D721Med (cell line): ENCODE measurements around the gene SIX3.

Experiments
- DNase-seq: peaks from one replicate; pipeline ENCODE4 v3.0.0; 2011; ENCODE audit warnings: low spot score; ENCODE audit not compliant: insufficient read length
- FAIRE-seq: peaks from 2 replicates; lab custom pipeline; 2011; peaks lifted over from hg19 to GRCh38; lab: Jason Lieb, UNC
- CTCF ChIP-seq: IDR thresholded peaks from 2 replicates; pipeline ENCODE4 v1.5.1; 2012; ENCODE audit warnings: mild to moderate bottlenecking, control low read depth; ENCODE audit not compliant: insufficient read depth; ENCODE audit errors: missing control alignments

The SIX3 gene

DNA sequence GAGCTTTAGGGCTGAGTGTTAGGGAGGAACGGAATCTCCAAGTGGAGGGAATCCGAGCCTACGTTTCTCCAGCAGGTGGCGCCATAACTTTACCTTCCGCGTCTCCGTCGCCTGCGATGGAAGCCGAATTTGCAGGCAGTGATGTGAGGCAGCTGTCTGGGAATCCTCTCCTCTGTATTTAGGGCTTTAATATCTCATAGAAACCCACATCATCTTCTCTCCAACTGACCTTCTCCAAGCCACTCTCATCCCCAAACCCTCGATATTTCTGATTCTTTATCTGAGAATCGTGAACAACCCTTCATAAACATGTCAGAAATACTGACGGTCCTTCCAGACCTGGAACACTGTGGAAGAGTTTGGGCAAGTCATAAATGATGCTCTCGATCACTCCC lies 40.2 kb downstream of the SIX3 start:
- DNase-seq (peak; percentile 54), FAIRE-seq (peak; percentile 76)
- TF ChIP-seq CTCF = peak; percentile 90

DNA sequence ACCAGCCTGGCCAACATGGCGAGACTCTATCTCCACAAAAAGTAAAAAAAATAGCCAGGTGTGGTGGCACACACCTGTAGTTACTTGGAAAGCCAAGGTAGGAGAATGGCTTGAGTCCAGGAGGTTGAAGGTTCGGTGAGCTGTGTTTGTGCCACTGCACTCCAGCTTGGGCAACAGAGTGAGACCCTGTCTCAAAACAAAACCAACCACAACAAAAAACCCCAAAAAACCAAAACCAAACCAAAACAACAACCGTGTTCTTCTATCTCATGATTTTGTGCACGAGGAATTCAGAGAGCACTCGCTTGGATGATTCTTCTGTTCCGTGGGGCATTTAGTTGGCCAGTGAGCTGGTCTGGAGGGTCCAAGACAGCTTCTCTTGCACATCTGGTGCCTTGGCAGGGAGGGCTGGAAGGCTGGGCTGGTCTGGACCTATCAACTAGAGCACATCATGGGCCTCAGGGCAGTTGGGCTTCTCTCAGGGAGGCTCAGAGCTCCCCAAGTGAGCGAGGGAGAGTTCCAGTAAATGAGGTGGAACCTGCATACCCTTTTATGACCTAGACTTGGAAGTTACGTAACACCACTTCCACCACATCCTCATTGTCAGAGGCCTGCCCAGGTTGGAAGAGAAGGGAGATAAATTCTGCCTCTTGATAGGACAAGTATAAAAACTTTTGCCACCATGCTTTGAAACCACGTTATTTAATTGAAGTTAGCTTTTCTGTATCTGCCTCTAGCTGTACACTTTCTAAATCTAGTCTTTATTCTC lies 42.5 kb downstream of the SIX3 start:
- TF ChIP-seq CTCF = no peak
- FAIRE-seq (no peak), DNase-seq (no peak)

- TF ChIP-seq CTCF = no peak
- no peak for DNase-seq
- FAIRE-seq = no peak
These were observed 47.7 kb downstream of the SIX3 start for GRCh38 chr2:44989176-44989575.

DNA sequence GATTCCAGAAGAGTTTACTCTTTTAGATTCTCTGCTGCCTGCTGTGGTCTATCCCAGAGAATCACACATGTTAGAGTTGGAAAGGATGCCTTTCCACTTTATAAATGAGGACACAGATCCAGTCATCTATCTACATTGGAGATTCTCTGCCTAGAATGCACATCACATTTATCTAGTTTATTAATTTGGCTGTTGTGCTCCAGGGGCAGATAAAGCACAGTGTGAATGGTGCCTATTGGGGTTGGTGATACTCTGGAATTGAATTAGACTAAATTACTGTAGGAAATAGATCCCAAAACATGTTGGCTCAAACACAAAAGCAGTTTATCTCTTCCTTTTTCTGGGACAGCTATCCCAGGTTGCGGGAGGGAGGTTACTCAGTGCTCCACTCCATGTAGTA lies 52.9 kb downstream of the SIX3 start:
- no peak for DNase-seq
- FAIRE-seq = no peak
- no peak for TF ChIP-seq CTCF
